22Rv1 (cell line): Measurements from ENCODE around the gene ITIH4.

Experiments
- H3K27ac ChIP-seq: fragments of 450-650 bp; 2 replicates; pipeline ENCODE4 v1.5.1; 2017
- CTCF ChIP-seq: fragments of 450-650 bp; IDR thresholded peaks from 2 replicates; pipeline ENCODE4 v1.5.1; 2017; ENCODE audit warnings: mild to moderate bottlenecking
- ZFX ChIP-seq: fragments of 450-650 bp; IDR thresholded peaks from 2 replicates; pipeline ENCODE4 v1.6.1; 2017; ENCODE audit warnings: antibody characterized with exemption, borderline replicate concordance

Gene ITIH4

GRCh38 chr3:52793702-52794611 lies 36.5 kb downstream of the ITIH4 start:
- no peak overlapping the region for H3K27ac ChIP-seq
- TF ChIP-seq CTCF (no peak), ZFX (no peak)

GRCh38 chr3:52792961-52793695 lies 37.3 kb downstream of the ITIH4 start:
- H3K27ac ChIP-seq = no peak overlapping the region
- TF ChIP-seq CTCF (no peak), ZFX (no peak)

GRCh38 chr3:52792413-52792812 lies 38.1 kb downstream of the ITIH4 start:
- H3K27ac ChIP-seq = no peak overlapping the region
- no peak for TF ChIP-seq ZFX
- peak; percentile 19; the same call in 1 of the 2 replicates for TF ChIP-seq CTCF

- no peak overlapping the region for H3K27ac ChIP-seq
- no peak for TF ChIP-seq CTCF
- no peak for TF ChIP-seq ZFX
Observed at GRCh38 chr3:52791928-52792327, 38.5 kb downstream of the ITIH4 start.

GRCh38 chr3:52791366-52791765 lies 39.1 kb downstream of the ITIH4 start:
- no peak overlapping the region for H3K27ac ChIP-seq

GRCh38 chr3:52790741-52791140 lies 39.7 kb downstream of the ITIH4 start:
- no peak overlapping the region for H3K27ac ChIP-seq
- no peak for TF ChIP-seq CTCF
- TF ChIP-seq ZFX = no peak

More at GRCh38 chr3:52791366-52791765, 39.1 kb downstream of the ITIH4 start:
- TF ChIP-seq CTCF = no peak
- TF ChIP-seq ZFX = no peak

- TF ChIP-seq CTCF (no peak), ZFX (no peak)
- no peak overlapping the region for H3K27ac ChIP-seq
Observed at GRCh38 chr3:52790337-52790736, 40.1 kb downstream of the ITIH4 start.
